GM12878 (cell line): ENCODE results near the gene TSPAN16.

Source experiments
- ATF2 ChIP-seq: IDR thresholded peaks from 2 replicates; pipeline ENCODE4 v1.6.1; 2012; ENCODE audit warnings: low read length, inconsistent platforms
- BHLHE40 ChIP-seq, 2 experiments: fragments of 450-650 bp in 1 of 2; IDR thresholded peaks; 2 replicates each; pipeline ENCODE4 v1.6.1; 2011 to 2017; ENCODE audit warnings: low read depth in 2 of 2, borderline replicate concordance in 1 of 2, improper control_type of control experiment in 1 of 2, low read length in 1 of 2, mild to moderate bottlenecking in 1 of 2
- EP300 ChIP-seq, 2 experiments: fragments of 150-350 bp in 1 of 2; IDR thresholded peaks; 2 replicates each; pipeline ENCODE4 v1.6.1; 2011 to 2012; ENCODE audit warnings: low read depth in 2 of 2, low read length in 2 of 2, borderline replicate concordance in 1 of 2, improper control_type of control experiment in 1 of 2, inconsistent platforms in 1 of 2; ENCODE audit not compliant: control insufficient read depth in 1 of 2
- GABPA ChIP-seq: IDR thresholded peaks from 2 replicates; pipeline ENCODE4 v1.6.1; 2014; ENCODE audit warnings: antibody characterized with exemption, low read depth, mild to moderate bottlenecking, inconsistent platforms
- HDAC2 ChIP-seq: fragments of 200-600 bp; sonication (generic); IDR thresholded peaks from 2 replicates; pipeline ENCODE4 v1.6.1; 2017
- JUND ChIP-seq: IDR thresholded peaks from 2 replicates; pipeline ENCODE4 v1.6.1; 2012; ENCODE audit warnings: low read depth, mild to moderate bottlenecking, low read length, improper control_type of control experiment, moderate library complexity
- POLR2AphosphoS5 ChIP-seq: IDR thresholded peaks from 2 replicates; pipeline ENCODE4 v1.6.1; 2011; ENCODE audit warnings: mild to moderate bottlenecking, low read length, inconsistent platforms
- RELA ChIP-seq: fragments of 450-650 bp; IDR thresholded peaks from 2 replicates; pipeline ENCODE4 v1.8.0; 2014; ENCODE audit warnings: borderline replicate concordance; ENCODE audit not compliant: partially characterized antibody
- YY1 ChIP-seq: IDR thresholded peaks from 2 replicates; pipeline ENCODE4 v1.6.1; 2011; ENCODE audit warnings: low read depth, mild to moderate bottlenecking, low read length

GRCh38 chr19:11356074-11356397, 60.1 kb downstream of the TSPAN16 start:
- no peak for TF ChIP-seq HDAC2
- no peak for TF ChIP-seq POLR2AphosphoS5
- no peak for TF ChIP-seq ATF2
- TF ChIP-seq EP300 (IDR thresholded peaks at IDR 0.05; ENCODE audit: borderline replicate concordance in 1 of 2, control insufficient read depth in 1 of 2, low read depth in 2 of 2, low read length in 2 of 2), result no peak
- no peak for TF ChIP-seq BHLHE40 (IDR thresholded peaks at IDR 0.05; ENCODE audit: borderline replicate concordance in 1 of 2, low read depth in 2 of 2, low read length in 1 of 2)
- no peak for TF ChIP-seq RELA
- TF ChIP-seq YY1, result no peak
- no peak for TF ChIP-seq GABPA
- no peak for TF ChIP-seq JUND
